ENCODE results near the gene ANP32A.

ANP32A gene

DNA sequence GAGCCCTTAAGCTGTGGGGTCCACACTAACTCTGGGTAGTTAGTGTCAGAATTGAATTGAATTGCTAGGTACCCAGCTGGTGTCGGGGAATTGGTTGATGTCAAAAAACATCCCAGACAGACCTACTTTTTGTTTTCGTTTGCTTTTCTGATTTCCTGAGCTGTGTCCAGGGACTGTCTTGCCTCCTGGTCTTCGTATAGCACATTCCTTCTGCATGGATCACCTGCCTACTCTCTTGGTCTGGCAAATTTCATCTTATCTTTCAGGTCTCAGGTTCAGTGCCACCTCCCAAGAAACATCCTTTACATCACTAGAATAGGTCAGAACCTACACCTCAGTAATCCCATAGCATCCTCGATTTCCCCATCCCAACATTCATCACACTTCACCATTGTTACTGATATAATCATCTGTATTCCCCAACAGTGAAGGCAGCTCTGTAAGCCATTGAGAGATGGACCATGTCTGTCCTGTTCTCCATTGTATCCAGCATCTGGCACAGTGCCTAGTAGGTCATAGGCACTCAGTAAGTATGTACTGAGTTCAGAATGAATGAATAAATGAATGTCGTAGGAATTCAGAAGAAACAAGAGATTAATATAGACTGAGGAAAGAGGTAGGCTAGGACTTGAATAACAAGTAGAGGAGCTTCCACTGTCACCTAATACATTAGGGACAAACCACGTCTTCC, 81.2 kb downstream of the ANP32A start:
- no peaks in the 10 kb centered on the region for H3K79me2 ChIP-seq (ENCODE audit: insufficient read depth, low read length)
- H3K27ac ChIP-seq (ENCODE audit: low read length), result no peak overlapping the region
- H3K9me3 ChIP-seq (ENCODE audit: insufficient read depth, low read length, severe bottlenecking), result no peaks in the 10 kb centered on the region
- H3K27me3 ChIP-seq (ENCODE audit: insufficient read depth, low read length, poor library complexity), result no peaks in the 10 kb centered on the region
- no peak overlapping the region for H2AFZ ChIP-seq (ENCODE audit: low read depth, low read length)
- no peaks in the 10 kb centered on the region for H4K20me1 ChIP-seq (ENCODE audit: insufficient read depth, low read length)
- H3K36me3 ChIP-seq (ENCODE audit: insufficient read depth, low read length), result no peaks in the 10 kb centered on the region
- no peaks in the 10 kb centered on the region for H3K4me1 ChIP-seq (ENCODE audit: insufficient read depth, low read length)
- ATAC-seq (ENCODE audit: insufficient read depth, low read depth) (no peak), DNase-seq (no peak)
- H3K4me2 ChIP-seq (ENCODE audit: insufficient read depth, low read length), result no peak overlapping the region
- TF ChIP-seq, protein P1, sequence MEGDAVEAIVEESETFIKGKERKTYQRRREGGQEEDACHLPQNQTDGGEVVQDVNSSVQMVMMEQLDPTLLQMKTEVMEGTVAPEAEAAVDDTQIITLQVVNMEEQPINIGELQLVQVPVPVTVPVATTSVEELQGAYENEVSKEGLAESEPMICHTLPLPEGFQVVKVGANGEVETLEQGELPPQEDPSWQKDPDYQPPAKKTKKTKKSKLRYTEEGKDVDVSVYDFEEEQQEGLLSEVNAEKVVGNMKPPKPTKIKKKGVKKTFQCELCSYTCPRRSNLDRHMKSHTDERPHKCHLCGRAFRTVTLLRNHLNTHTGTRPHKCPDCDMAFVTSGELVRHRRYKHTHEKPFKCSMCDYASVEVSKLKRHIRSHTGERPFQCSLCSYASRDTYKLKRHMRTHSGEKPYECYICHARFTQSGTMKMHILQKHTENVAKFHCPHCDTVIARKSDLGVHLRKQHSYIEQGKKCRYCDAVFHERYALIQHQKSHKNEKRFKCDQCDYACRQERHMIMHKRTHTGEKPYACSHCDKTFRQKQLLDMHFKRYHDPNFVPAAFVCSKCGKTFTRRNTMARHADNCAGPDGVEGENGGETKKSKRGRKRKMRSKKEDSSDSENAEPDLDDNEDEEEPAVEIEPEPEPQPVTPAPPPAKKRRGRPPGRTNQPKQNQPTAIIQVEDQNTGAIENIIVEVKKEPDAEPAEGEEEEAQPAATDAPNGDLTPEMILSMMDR (IDR thresholded peaks at IDR 0.05; ENCODE audit: borderline replicate concordance, extremely low read depth, low read length, poor library complexity, severe bottlenecking), result no peak
- TF ChIP-seq EZH2 (IDR thresholded peaks at IDR 0.05; ENCODE audit: borderline replicate concordance, low read depth, low read length, severe bottlenecking), result no peak
- H3K4me3 ChIP-seq (ENCODE audit: low read depth in 1 of 2, low read length in 2 of 2), result no peak overlapping the region
- no peak overlapping the region for H3K9ac ChIP-seq (ENCODE audit: low read depth, low read length)

GRCh38 chr15:68735610-68736009, 85.1 kb downstream of the ANP32A start:
- no peaks in the 10 kb centered on the region for H3K9me3 ChIP-seq (ENCODE audit: insufficient read depth, low read length, severe bottlenecking)
- no peak overlapping the region for H3K27ac ChIP-seq (ENCODE audit: low read length)
- H4K20me1 ChIP-seq (ENCODE audit: insufficient read depth, low read length), result no peaks in the 10 kb centered on the region
- H3K4me1 ChIP-seq (ENCODE audit: insufficient read depth, low read length), result no peaks in the 10 kb centered on the region
- H3K36me3 ChIP-seq (ENCODE audit: insufficient read depth, low read length), result no peaks in the 10 kb centered on the region
- DNase-seq (no peak), ATAC-seq (ENCODE audit: insufficient read depth, low read depth) (no peak)
- no peaks in the 10 kb centered on the region for H3K79me2 ChIP-seq (ENCODE audit: insufficient read depth, low read length)
- no peak overlapping the region for H2AFZ ChIP-seq (ENCODE audit: low read depth, low read length)
- no peak overlapping the region for H3K9ac ChIP-seq (ENCODE audit: low read depth, low read length)
- peaks cover 3% of the 10 kb centered on the region for H3K27me3 ChIP-seq (ENCODE audit: insufficient read depth, low read length, poor library complexity)
- no peak overlapping the region for H3K4me3 ChIP-seq (ENCODE audit: low read depth in 1 of 2, low read length in 2 of 2)
- no peak overlapping the region for H3K4me2 ChIP-seq (ENCODE audit: insufficient read depth, low read length)
- TF ChIP-seq, protein P1 (IDR thresholded peaks at IDR 0.05; ENCODE audit: borderline replicate concordance, extremely low read depth, low read length, poor library complexity, severe bottlenecking), result no peak
- no peak for TF ChIP-seq EZH2 (IDR thresholded peaks at IDR 0.05; ENCODE audit: borderline replicate concordance, low read depth, low read length, severe bottlenecking)

- no peak overlapping the region for H3K27ac ChIP-seq (ENCODE audit: low read length)
- H3K79me2 ChIP-seq (ENCODE audit: insufficient read depth, low read length), result no peaks in the 10 kb centered on the region
- H3K36me3 ChIP-seq (ENCODE audit: insufficient read depth, low read length), result no peaks in the 10 kb centered on the region
- no peaks in the 10 kb centered on the region for H3K4me1 ChIP-seq (ENCODE audit: insufficient read depth, low read length)
- no peak overlapping the region for H3K4me2 ChIP-seq (ENCODE audit: insufficient read depth, low read length)
- peaks cover 3% of the 10 kb centered on the region for H3K27me3 ChIP-seq (ENCODE audit: insufficient read depth, low read length, poor library complexity)
- DNase-seq (no peak), ATAC-seq (ENCODE audit: insufficient read depth, low read depth) (no peak)
- no peaks in the 10 kb centered on the region for H3K9me3 ChIP-seq (ENCODE audit: insufficient read depth, low read length, severe bottlenecking)
- H3K9ac ChIP-seq (ENCODE audit: low read depth, low read length), result no peak overlapping the region
- no peak overlapping the region for H2AFZ ChIP-seq (ENCODE audit: low read depth, low read length)
- TF ChIP-seq, protein P1 (IDR thresholded peaks at IDR 0.05; ENCODE audit: borderline replicate concordance, extremely low read depth, low read length, poor library complexity, severe bottlenecking), result no peak
- TF ChIP-seq EZH2 (IDR thresholded peaks at IDR 0.05; ENCODE audit: borderline replicate concordance, low read depth, low read length, severe bottlenecking), result no peak
- no peaks in the 10 kb centered on the region for H4K20me1 ChIP-seq (ENCODE audit: insufficient read depth, low read length)
- no peak overlapping the region for H3K4me3 ChIP-seq (ENCODE audit: low read depth in 1 of 2, low read length in 2 of 2)
These were observed 85.8 kb downstream of the ANP32A start for GRCh38 chr15:68734881-68735280.

All from DND-41 (cell line).